GM13976 (cell line): ENCODE data around the gene TTK.

ENCODE experiments used
- DNase-seq: peaks from one replicate; pipeline ENCODE4 v3.0.0; 2012; ENCODE audit warnings: low spot score
- in situ Hi-C: fragments of 300-500 bp; cut with MboI; formaldehyde crosslinking; loops from one replicate; pipeline ENCODE4 v1.12.0; 2022; ENCODE audit warnings: low sequenced_read_pairs, mixed read lengths, inconsistent platforms; ENCODE audit not compliant: unreplicated experiment
- TF ChIP-seq, protein P1 (sequence below): IDR thresholded peaks from 2 replicates; pipeline ENCODE4 v1.5.1; 2012; ENCODE audit warnings: borderline replicate concordance, mild to moderate bottlenecking; ENCODE audit not compliant: insufficient read depth; ENCODE audit errors: extremely low read depth, missing control alignments, control extremely low read depth

Gene TTK

DNA sequence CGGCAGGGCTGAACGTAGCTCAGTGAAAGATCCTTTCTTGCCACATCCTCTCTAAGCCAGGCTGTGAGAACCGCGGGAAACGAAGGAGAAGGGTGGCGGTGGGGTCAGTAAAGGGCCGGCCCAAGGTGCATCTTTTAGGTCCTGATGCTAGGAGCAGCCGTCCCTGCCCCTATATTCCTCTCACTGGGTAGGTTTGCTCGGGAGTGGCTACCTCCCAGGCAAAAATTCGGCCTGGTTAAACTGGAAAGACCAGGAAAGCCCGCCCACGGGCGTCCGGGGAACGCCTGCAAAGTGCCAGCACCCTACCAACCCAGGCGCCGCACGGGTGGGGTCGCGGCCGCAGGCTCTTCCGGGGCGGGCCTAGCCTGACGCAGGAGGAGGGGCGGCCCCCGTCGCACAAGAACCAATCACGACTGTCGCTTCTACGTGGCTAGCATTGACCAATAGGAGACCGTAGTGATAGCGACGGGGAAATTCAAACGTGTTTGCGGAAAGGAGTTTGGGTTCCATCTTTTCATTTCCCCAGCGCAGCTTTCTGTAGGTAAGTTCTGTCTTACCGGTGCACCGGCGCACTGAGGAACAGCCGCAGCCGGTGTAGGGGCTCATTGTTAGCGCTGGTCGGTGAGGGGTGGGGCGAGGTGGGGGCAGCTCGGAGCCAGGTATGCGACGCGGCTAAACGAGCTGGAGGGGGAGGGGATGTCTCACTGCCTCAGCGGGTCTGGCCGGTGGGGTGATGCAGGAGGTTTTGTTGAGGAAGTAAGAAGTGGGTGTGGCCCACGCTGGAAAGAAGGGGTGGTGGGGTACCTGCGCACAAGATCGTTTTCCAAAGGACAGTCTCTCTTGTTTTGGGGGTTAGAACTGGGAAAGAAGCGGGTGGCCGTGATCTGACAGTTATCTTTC, at the start of gene TTK:
Gene TTK, plus strand, starts transcription at position 477 of the 900 bp plus-strand sequence. CDS start 1,195 bp downstream, outside the sequence.
- TF ChIP-seq, protein P1, sequence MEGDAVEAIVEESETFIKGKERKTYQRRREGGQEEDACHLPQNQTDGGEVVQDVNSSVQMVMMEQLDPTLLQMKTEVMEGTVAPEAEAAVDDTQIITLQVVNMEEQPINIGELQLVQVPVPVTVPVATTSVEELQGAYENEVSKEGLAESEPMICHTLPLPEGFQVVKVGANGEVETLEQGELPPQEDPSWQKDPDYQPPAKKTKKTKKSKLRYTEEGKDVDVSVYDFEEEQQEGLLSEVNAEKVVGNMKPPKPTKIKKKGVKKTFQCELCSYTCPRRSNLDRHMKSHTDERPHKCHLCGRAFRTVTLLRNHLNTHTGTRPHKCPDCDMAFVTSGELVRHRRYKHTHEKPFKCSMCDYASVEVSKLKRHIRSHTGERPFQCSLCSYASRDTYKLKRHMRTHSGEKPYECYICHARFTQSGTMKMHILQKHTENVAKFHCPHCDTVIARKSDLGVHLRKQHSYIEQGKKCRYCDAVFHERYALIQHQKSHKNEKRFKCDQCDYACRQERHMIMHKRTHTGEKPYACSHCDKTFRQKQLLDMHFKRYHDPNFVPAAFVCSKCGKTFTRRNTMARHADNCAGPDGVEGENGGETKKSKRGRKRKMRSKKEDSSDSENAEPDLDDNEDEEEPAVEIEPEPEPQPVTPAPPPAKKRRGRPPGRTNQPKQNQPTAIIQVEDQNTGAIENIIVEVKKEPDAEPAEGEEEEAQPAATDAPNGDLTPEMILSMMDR: no peak
- in situ Hi-C loops: no loop called here
- DNase-seq: peak; percentile 95

DNA sequence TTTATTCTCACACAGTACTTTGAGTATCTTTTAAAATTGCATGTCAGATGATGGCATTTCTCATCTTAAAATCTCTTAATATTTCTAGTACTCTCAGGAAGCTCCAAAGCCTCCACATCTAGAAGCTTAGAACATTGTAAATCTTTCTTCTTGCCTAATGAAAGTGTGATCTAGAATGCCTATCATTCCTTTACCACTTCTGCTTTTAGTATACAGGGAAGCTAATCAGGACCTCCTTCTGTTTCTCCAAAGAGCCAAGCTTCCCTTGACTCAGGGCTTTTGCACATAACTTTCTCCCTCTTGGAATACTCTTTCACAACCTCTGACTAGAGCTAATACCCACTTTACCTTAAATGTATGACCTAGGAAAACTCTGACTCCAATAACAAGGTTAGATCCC, 49.6 kb upstream of the TTK start:
- TF ChIP-seq, protein P1: no peak
- no peak for DNase-seq
- in situ Hi-C loops: no loop called here

DNA sequence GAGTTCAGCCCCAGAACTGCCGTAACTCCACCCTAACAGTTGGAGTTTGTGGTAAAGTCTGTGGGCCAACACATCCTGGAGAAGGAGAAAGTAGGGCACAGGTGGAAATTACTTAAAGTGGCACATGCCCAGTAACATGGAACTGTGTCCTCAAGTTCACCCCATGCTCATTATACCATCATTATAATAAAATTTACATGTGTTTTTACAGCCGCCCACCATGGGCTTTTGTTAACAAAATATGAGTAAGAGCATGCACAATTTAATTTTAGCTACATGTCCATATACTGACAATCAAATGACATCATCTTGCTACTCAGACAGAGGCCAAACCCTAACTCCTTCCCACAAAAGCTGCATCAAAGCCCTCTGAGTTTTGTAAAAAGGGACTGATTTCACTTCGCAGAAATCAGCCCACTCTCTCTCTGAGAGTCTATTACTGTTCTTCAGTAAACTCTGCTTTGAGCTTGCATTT, 39.8 kb upstream of the TTK start:
- TF ChIP-seq, protein P1: no peak
- DNase-seq: no peak
- in situ Hi-C loops: no loop called here

DNA sequence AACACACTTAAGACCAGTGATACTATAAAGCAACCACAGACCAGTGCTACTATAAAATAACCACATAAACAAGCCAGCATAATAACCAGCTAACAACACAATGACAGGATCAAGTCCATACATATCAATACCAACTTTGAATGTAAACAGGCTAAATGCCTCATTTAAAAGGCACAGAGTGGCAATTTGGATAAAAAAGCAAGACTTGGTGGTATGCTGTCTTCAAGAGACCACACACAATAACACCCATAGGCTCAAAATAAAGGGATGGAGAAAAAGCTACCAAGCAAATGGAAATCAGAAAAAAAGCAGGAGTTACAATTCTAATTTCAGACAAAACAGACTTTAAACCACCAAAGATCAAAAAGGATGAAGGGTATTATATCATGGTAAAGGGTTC, 37.3 kb upstream of the TTK start:
- TF ChIP-seq, protein P1: no peak
- in situ Hi-C loops: no loop called here
- DNase-seq: no peak

DNA sequence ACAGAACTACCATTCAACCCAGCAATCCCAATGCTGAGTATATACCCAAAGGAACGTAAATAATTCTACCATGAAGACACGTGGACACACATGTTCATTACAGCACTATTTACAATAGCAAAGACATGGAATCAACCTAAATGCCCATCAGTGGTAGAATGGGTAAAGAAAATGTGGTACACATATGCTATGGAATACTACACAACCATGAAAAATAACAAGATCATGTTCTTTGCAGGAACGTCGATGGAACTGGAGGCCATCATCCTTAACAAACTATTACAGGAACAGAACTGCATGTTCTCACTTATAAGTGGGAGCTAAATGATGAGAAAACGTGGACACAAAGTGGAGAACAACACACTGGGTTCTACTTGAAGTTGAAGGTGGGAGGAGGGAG, 34.7 kb upstream of the TTK start:
- TF ChIP-seq, protein P1: no peak
- DNase-seq: no peak
- in situ Hi-C loops: no loop called here

DNA sequence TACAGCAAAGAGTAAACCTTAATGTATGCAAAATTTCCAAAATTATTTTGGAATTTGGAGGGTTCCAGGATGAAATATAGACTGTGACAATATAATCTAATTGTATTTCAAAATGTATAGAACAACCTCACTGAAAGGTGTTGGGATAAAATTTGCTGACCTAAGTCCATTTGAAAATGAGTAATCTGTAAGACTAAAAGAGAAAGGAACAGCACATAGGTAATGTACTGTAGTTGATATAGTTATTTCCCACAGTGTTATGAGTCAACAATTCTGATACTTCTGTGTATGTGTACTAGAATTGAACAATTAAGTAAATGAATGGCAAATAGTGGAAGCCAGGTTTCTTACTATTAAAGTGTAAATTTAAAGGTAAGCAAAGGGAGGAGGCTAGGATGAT, 33.3 kb upstream of the TTK start:
- DNase-seq: no peak
- in situ Hi-C loops: no loop called here
- TF ChIP-seq, protein P1: no peak
